GM21737 (cell line): Measurements from ENCODE around the gene SLC12A6.
"Not testable (repeated sequence)": the region's sequence is repeated elsewhere in the genome, so short reads cannot be mapped to it uniquely, and the experiment has no call there.

Experiments used
- ATAC-seq: cut with Tn5 transposase; IDR thresholded peaks from one replicate; pipeline ENCODE4 v1.9.1; 2021; ENCODE audit warnings: mild to moderate bottlenecking, moderate library complexity; ENCODE audit not compliant: unreplicated experiment

SLC12A6 gene

GRCh38 chr15:34358367-34358766, 20.8 kb upstream of the SLC12A6 start:
- no peak for ATAC-seq

GRCh38 chr15:34357653-34358052, 20.1 kb upstream of the SLC12A6 start:
- no peak for ATAC-seq

- ATAC-seq = no peak
These were observed 17.7 kb upstream of the SLC12A6 start for GRCh38 chr15:34355241-34355640.

- no peak for ATAC-seq
These were observed 16.7 kb upstream of the SLC12A6 start for GRCh38 chr15:34354286-34354685.

GRCh38 chr15:34353627-34354026, 16.0 kb upstream of the SLC12A6 start:
- ATAC-seq = no peak

- ATAC-seq = not testable (repeated sequence)
These were observed 15.4 kb upstream of the SLC12A6 start for GRCh38 chr15:34352996-34353395.

- ATAC-seq = no peak
These were observed 12.2 kb upstream of the SLC12A6 start for GRCh38 chr15:34349769-34350168.

- no peak for ATAC-seq
These were observed 11.2 kb upstream of the SLC12A6 start for GRCh38 chr15:34348735-34349300.

GRCh38 chr15:34347951-34348638, 10.5 kb upstream of the SLC12A6 start:
- no peak for ATAC-seq

- ATAC-seq = peak; percentile 72
These were observed 5.4 kb upstream of the SLC12A6 start, which contains the start of the genes NOP10 and NUTM1 for GRCh38 chr15:34342737-34343575. NOP10 (minus strand) TSS chr15:34343136; CDS start chr15:34343073, 63 bp downstream. NUTM1 (plus strand) TSS chr15:34343315; CDS start chr15:34343697, 382 bp downstream.

- ATAC-seq = not testable (repeated sequence)
These were observed 4.7 kb upstream of the SLC12A6 start for GRCh38 chr15:34342213-34342736.

- ATAC-seq = no peak
These were observed 4.0 kb upstream of the SLC12A6 start for GRCh38 chr15:34341381-34342212.

GRCh38 chr15:34339946-34340345, 2.4 kb upstream of the SLC12A6 start:
- ATAC-seq = no peak

- no peak for ATAC-seq
These were observed 766 bp upstream of the SLC12A6 start for GRCh38 chr15:34338347-34338746.

- ATAC-seq = peak; percentile 8
These were observed 507 bp downstream of the SLC12A6 start for GRCh38 chr15:34336991-34337556.

GRCh38 chr15:34336231-34336990, 1.2 kb downstream of the SLC12A6 start:
- ATAC-seq = no peak

- no peak for ATAC-seq
These were observed 2.2 kb downstream of the SLC12A6 start for GRCh38 chr15:34335176-34336032.

- ATAC-seq = no peak
These were observed 2.9 kb downstream of the SLC12A6 start for GRCh38 chr15:34334672-34335071.
